ENCODE data around the gene SLX1A.
A peak's percentile ranks its signal among the peaks of the same experiment; 100 is the strongest.
"Not testable (repeated sequence)": the region's sequence is repeated elsewhere in the genome, so short reads cannot be mapped to it uniquely, and the experiment has no call there.

The SLX1A gene

GRCh38 chr16:30207063-30207704 is 13.5 kb downstream of the SLX1A start:
- not testable (repeated sequence) for ATAC-seq (replicated peaks; ENCODE audit: extremely low read depth, poor library complexity, severe bottlenecking); H3K9me3 Mint-ChIP-seq; H3K27me3 Mint-ChIP-seq; H3K4me1 Mint-ChIP-seq; H3K27ac Mint-ChIP-seq (ENCODE audit: low read depth); H3K36me3 Mint-ChIP-seq (ENCODE audit: insufficient read depth); DNase-seq (ENCODE audit: low spot score in 2 of 2); H3K4me3 Mint-ChIP-seq

DNA sequence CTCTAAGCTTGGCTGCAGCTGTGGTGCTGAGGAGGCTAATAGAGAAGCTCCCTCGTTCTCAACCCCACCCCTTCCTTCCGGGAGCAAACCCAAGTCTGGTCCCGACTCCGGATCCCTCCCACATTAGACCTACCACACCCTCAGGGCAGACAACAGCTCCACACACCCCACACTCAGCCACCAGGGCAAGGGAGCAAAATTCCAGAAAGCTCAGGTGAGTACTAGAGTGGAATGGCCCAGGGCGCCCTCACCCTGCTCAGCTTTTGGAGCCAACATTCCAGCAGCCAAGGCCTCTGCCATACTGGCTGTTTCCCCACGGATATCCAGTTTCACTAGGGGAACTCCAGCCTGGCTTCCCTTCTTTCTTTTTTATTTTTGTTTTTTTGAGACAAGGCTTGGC is 15.4 kb downstream of the SLX1A start:
- not testable (repeated sequence) for H3K27ac Mint-ChIP-seq (ENCODE audit: low read depth); H3K4me1 Mint-ChIP-seq; H3K9me3 Mint-ChIP-seq; H3K36me3 Mint-ChIP-seq (ENCODE audit: insufficient read depth); H3K27me3 Mint-ChIP-seq
- DNase-seq (ENCODE audit: low spot score in 2 of 2) = peak; percentile 11 to 40
- peak; percentile 64 for ATAC-seq (replicated peaks; ENCODE audit: extremely low read depth, poor library complexity, severe bottlenecking)
- peak overlapping the region; percentile 38 for H3K4me3 Mint-ChIP-seq

DNA sequence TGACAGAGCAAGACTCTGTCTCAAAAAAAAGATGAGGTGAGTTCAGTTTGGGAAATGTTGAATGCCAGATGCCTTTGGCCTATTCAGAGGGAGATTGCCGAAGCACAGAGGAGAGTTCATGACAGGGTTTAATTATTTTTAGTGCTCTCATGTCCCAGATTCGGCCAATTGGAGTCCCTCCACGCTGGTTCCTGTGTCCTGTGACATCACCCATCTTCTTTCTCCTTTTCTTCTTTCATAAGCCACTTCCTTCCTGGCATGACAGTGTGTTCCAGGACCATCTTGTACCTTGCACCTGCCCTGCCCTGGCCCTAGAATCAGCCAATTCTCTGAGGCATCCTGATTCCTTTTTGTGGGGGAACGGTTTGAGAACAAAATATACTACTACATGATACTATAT is 17.7 kb downstream of the SLX1A start:
- H3K4me3 Mint-ChIP-seq; H3K27me3 Mint-ChIP-seq; H3K27ac Mint-ChIP-seq (ENCODE audit: low read depth); H3K4me1 Mint-ChIP-seq; DNase-seq (ENCODE audit: low spot score in 2 of 2); H3K36me3 Mint-ChIP-seq (ENCODE audit: insufficient read depth); H3K9me3 Mint-ChIP-seq: not testable (repeated sequence)
- peak; percentile 57 for ATAC-seq (replicated peaks; ENCODE audit: extremely low read depth, poor library complexity, severe bottlenecking)

DNA sequence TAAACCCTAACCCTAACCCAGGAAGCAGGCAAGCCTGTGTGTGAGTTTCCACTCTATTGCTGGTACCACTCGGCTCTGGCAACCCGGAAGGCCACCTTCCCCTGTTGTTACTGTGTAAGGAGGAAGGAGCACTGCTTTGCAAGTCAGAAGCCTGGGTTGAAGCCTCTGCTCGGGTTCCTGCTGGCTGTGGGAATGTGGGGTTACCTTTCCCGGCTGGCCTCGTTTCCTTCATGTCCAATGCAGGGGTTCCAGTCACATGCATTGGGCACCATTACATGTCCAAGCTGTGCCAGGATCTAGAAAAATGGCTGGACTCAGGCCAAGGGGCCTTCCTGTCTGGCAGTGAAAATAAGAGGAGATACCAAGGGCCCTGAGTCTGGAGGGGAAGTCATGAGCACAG is 23.4 kb downstream of the SLX1A start:
- peak in 1 of 2 donors; percentile 13 for DNase-seq (ENCODE audit: low spot score in 2 of 2)
- not testable (repeated sequence) for H3K27me3 Mint-ChIP-seq; H3K27ac Mint-ChIP-seq (ENCODE audit: low read depth); H3K9me3 Mint-ChIP-seq; H3K4me3 Mint-ChIP-seq; ATAC-seq (replicated peaks; ENCODE audit: extremely low read depth, poor library complexity, severe bottlenecking); H3K36me3 Mint-ChIP-seq (ENCODE audit: insufficient read depth); H3K4me1 Mint-ChIP-seq

Data from central memory CD8-positive, alpha-beta T cell (primary cell).